DMS153 treated with DMSO at 0.1 percent for 48 hours (cell line): ENCODE results near the gene ECSIT.
"Not testable (repeated sequence)": the region's sequence is repeated elsewhere in the genome, so short reads cannot be mapped to it uniquely, and the experiment has no call there.

Source experiments
- DNase-seq: peaks from one replicate; lab custom pipeline; 2025; ENCODE audit not compliant: unreplicated experiment; lab: John Stamatoyannopoulos, UW

ECSIT gene

GRCh38 chr19:11478167-11479089, 50.5 kb downstream of the ECSIT start:
- DNase-seq, result no peak

- no peak for DNase-seq
These were observed 53.1 kb downstream of the ECSIT start for GRCh38 chr19:11475861-11476260.

DNA sequence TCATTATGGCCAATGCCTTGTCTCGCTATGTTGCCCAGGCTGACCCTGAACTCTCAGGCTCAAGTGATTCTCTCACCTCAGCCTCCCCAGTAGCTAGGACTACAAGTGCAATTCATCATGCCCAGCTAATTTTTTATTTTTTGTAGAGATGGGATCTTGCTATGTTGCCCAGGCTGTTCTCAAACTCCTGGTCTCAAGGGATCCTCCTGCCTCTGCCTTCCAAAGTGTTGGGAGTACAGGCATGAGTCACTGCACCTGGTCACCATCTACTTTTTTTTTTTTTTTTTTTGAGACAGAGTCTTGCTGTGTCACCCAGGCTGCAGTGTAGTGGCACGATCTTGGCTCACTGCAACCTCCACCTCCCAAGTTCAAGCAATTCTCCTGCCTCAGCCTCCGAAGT, 53.6 kb downstream of the ECSIT start:
- not testable (repeated sequence) for DNase-seq

DNA sequence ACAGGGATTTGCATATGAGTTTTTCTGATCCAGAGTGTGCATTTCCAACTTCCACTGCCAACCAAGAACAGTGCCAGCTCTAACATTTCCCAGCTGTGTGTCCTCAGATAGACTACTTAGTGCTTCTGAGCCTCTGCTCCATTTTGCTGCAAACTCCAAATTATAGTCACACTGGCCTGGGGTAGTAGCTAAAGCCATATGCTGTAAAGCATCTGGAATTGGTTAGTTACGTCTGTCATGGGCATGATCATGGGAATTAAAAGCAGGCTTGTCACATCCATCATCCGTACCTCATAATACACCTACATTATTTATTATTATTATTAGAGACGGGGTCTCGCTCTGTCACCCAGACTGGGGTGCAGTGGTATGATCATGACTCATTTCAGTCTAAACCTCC, 55.2 kb downstream of the ECSIT start:
- no peak for DNase-seq

DNA sequence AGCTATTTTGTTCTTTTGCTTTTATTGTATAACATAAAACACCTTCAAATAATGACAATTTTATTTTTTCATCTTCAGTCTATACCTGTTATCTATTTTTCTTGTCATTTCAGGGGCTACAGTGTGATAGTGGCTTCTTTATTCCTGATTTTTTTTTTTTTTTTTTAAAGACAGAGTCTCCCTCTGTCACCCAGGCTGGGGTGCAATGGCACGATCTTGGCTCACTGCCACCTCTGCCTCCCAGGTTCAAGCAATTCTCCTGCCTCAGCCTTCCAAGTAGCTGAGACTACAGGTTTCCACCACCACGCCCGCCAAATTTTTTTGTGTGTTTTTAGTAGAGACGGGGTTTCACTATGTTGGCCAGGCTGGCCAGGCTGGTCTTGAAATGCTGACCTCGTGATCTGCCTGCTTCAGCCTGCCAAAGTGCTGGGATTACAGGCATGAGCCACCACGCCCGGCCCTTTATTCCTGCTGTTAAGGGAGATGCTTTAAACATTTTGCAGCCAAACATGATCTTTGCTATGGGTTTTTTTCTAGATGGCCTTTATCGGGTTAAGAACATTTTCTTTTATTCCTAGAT, 60.6 kb downstream of the ECSIT start:
- not testable (repeated sequence) for DNase-seq

DNA sequence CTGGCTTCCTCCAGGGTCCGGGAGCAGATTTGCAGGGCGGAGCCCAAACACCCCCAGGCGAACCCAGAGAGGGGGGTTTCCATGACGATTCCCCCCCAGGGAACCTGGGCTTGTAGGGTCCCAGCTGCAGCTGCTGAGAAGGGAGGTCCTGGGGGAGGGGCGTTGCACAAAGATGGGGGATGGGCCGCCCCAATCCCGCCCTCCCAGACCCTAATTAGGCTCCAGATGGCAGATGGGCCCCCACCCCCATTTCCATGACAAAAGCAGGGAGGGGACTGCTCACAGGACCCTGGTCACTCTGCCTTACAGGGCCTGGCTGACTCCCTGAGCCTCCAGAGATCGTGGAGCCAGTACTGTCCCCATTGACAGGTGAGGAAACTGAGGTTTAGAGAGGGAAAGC, 63.3 kb downstream of the ECSIT start:
- DNase-seq, result no peak

DNA sequence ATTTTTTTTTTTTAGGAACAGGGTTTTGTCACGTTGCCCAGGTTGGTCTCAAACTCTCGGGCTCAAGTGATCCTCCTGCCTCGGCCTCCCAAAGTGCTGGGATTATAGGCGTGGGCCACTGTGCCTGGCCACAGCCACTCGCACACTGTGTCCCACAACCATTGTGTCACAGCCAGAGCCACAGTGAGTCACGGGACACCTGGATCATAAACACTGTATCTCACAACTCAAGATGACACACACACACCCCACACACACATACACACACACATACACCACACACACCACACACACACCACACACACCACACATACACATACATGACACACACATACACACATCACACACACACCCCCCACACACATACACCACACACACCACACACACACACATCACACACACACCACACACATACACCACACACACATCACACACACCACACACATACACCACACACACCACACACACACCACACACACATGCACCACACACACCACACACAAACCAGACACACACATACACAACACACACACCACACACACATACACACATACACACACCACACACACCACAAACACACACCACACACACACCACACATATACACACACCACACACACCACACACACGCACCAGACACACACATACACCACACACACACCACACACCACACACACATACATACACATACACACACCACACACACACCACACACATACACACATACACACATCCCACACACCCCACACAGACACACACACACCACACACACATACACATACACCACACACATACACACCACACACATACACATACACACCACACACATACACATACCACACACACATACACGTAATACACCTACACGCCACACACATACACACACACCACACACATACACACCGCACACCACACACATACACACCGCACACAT, 64.3 kb downstream of the ECSIT start:
- no peak for DNase-seq

DNA sequence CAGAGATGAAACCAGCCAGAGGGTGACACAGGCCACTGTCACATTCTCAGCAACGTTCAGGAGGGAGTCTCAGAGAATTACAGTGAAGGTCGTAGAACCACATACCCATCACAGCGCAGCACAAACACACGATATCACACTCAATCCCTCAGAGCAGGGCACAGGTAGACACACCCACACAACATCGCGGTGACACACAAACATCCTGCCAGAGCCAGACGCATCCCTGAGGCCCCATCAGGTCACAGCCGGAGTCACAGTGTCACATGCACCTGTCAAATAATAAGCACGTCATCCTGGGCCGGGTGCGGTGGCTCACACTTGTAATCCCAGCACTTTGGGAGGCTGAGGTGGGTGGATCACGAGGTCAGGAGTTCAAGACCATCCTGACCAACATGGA, 65.5 kb downstream of the ECSIT start:
- DNase-seq, result no peak

GRCh38 chr19:11461453-11461852, 67.5 kb downstream of the ECSIT start:
- no peak for DNase-seq

DNA sequence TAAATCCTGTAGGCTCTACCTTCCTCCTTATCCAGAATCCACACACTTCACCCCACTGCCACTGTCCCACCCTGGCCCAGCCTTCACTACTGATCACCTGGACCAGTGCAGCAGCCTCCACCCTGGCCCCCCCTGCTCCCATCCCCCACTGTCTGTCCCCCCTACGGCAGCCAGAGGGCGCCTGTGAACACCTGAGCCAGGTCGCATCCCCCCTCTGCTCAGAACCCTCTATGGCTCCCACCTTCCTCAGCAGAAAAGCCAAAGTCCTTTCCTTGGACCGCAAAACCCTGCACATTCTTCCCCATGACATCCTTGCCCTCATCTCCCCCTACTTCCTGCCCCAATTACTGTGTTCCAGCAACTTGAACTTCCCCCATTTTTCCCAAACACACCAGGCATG, 68.7 kb downstream of the ECSIT start:
- DNase-seq, result no peak

DNA sequence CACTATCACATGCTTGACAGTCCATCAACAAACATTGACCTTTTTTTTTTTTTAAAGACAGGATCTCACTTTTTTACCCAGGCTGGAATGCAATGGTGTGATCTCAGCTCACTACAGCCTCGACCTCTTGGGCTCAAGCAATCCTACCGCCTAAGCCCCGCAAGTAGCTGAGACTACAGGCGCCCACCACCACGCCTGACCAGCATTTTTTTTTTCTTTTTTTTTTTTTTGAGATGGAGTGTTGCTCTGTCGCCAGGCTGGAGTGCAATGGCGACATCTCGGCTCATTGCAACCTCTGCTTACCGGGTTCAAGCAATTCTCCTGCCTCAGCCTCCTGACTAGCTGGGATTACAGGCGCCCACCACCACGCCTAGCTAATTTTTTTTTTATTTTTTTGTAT, 70.0 kb downstream of the ECSIT start:
- not testable (repeated sequence) for DNase-seq

- DNase-seq, result no peak
These were observed 70.6 kb downstream of the ECSIT start for GRCh38 chr19:11458236-11458900.

GRCh38 chr19:11457831-11458230, 71.1 kb downstream of the ECSIT start:
- DNase-seq, result no peak

GRCh38 chr19:11457115-11457514, 71.8 kb downstream of the ECSIT start:
- no peak for DNase-seq

- no peak for DNase-seq
These were observed 72.3 kb downstream of the ECSIT start for GRCh38 chr19:11456659-11457058.
